Stimulated activated CD4-positive, alpha-beta T cell treated with anti-CD3 and anti-CD28 coated beads, Interleukin-1b, Interleukin-23, amount 100 ng/mL, for 24 hours (primary cell): ENCODE results near the gene DNAJC1.
"Not testable (repeated sequence)": the region's sequence is repeated elsewhere in the genome, so short reads cannot be mapped to it uniquely, and the experiment has no call there.

Source experiments
- DNase-seq, 4 experiments: peaks; one replicate each; pipeline ENCODE4 v3.0.0-alpha.2; 2020; ENCODE audit warnings: low read depth in 4 of 4, low spot score in 1 of 4

Gene DNAJC1

DNA sequence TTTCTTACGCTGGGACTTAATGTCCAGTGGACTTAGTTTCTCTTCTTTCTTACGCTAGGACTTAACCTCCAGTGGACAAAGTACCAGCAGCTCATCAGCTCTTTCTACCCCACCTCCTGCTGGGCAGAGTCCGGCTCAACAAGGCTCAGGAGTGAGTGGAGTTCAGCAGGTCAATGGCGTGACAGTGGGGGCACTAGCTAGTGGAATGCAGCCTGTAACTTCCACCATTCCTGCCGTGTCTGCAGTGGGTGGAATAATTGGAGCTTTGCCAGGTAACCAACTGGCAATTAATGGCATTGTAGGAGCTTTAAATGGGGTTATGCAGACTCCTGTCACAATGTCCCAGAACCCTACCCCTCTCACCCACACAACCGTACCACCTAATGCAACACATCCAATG, 269.8 kb downstream of the DNAJC1 start:
- DNase-seq, result no peak

DNA sequence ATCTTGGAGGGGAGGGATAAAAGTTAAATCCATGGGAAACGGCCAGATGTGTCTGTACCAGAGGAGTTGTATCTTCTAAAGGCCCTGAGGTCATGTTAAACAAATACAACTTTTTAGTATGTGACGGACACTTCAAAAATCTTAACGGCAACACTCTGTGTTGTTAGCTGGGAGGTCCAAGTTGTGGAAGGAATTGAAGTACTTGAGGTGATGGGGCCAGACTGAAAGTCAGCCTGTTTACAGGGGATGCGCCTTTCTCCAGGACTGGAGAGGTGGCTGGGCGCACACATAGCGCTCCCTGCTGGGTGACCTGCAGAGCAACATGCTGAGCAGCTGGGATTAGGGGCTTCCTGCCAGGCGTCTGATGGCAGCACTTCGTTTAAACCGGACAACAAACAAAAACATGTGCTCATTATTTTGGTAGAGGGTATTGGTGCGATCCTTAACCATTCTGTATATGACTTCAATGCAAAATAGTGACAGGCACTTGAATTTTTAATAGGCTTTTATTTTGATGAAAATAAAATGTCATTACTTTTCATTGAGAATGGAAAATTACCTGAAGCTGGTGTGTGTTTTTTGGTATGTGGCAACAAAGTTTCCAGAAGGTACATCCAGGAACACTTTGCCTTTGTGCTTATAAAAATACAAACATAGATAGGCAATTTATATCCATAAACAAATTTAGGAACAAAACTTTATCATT, 271.3 kb downstream of the DNAJC1 start:
- DNase-seq, result no peak

DNA sequence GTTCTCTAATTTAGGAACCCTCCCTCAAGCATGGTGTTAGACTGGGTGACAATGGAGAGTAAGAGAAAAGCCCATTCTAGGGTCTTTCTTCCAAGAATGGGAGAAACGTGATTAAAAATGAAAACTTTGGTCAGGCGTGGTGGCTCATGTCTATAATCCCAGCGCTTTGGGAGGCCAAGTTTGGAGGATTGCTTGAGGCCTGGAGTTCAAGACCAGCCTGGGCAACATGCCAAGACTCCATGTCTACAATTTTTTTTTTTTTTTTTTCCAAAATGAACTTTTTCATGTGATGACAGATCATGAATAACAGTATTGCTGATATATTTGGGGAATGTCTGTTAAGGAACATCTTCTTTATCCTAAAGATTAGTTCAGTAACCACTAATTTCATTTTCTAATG, 274.9 kb downstream of the DNAJC1 start:
- no peak for DNase-seq

DNA sequence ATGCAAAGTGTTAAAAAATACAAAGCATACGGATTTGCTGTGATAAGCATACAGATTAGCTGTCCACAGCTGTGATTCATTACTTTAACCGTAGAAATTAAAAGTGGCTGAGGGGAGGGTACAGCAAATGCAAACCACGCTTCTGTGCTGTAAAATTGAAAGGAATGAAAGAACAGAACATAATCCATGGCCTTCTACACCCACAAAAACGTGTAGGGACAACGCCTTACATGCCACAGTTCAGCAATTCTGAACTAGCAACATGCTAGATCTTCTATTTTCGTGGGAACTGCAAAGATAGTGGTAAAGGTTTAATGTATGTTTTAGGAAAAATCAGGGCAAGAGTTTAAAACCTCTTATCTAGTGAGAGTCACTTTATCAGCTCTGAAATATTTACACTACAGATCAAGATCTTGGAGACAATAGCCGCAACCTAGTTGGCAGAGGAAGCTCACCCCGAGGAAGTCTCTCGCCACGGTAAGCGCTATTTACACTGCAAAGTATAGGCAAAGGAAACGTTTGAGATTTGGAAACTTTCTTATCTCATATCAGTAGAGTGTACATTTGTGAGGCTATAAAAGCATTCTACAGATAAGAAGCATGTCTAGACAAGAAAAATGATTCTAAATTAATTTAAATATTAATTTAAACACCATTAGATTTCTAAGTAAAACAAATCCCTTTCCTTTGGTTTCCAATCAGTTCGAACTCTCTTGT, 275.9 kb downstream of the DNAJC1 start:
- no peak for DNase-seq

DNA sequence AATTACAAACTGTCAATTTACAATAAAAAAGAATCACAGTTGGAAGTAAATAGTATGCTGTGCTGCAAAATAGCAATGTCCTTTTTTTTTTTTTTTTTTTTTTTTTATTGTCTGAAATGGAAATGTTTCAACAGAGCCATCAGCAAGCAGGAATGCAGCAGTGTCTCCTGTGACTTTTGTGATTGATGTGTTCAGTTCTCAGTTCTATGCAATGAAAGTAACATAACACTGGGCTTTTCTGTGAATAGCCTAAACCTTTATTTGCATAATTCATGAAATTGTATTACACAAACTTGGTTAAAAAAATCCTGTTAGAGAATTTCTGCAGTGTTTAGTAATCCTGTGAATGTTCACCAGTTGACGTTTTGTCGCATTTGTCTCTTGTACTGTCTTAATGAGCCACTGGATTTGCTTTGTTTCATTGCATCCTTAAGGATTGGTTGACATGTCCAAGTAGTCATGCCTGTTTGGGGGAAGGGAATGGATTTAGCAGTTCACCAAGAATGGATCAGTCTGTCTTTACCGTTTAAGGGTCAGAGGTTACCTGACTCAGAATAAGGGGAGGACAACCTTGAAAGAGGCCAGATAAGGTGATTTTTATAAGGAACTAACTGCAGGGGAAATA, 276.8 kb downstream of the DNAJC1 start:
- DNase-seq, result no peak

DNA sequence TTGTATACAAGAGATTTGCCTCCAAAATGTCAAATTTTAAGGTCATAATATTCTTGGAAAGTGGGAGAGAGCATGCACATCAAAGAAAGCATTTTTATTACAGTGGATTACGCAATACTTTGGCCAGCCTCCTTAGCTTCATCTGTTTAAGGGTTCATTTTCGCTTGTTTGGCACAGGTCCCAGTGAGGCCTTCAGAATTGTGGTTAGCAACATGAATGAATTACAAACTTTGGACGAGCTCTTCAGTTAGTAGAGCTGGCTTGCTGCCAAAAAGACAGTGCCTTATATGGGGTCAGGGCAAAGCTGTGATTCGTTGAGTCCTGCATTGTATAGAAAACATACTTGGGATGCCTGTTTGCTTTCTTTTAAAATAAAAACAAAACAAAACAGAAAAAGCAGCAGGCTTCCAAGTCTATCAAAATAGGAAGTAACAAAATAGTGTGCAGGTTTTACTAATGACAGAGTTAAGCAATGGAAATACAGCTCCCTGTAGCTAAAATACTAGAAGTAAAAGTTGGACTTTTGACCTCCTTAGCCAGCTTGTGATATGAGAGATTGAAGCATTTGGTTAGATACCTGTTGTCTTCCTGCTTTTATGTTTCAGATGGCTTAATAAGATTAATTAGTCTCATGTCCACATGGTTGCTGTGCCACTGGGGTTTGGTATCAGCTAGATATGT, 278.7 kb downstream of the DNAJC1 start:
- peak in 1 of 4 experiments; percentile 22 for DNase-seq

DNA sequence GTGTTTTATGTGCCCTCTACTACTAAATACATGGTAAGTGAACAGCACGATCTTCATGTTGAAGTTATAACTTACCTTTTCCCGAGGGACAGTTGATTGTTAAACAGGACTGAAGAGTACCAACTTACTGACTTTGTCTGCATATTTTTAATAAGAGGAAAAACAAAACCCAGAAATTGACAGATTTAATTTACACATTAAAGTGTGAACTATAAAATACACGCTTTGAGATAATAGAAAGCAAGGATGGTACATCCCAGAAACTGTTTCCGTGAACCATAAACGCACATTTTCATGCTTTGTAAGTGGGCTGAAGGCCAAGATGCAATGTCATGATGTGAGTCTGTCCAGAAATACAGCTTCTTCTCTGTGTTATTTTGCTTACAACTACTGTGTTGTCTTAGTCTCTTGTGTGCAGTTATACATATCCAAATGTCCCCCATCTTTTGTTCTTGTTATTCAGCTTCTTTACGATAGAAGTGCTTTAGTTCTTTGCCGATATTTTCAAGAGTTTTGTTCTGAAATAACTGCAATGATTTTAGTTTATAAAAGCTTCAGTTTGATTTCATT, 279.4 kb downstream of the DNAJC1 start:
- DNase-seq, result no peak

DNA sequence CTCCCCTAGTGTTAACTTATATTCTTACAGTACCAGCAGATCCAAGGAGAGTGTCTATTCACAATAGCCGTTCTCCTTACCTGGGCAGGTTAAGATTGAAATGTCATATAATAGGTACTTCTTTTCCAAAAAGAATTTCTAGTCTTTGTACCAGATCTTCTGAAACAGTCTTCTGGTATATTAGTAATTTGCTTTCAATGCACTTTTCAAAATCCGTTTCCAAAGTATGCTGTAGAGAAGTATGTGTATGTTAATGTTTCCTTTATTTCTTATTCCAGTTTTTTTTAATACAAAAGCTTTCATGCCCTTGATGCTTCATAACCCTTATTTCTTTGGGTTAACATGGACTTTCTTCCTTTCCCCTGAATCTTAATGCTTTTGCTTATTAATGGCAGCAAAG, 281.3 kb downstream of the DNAJC1 start:
- no peak for DNase-seq

DNA sequence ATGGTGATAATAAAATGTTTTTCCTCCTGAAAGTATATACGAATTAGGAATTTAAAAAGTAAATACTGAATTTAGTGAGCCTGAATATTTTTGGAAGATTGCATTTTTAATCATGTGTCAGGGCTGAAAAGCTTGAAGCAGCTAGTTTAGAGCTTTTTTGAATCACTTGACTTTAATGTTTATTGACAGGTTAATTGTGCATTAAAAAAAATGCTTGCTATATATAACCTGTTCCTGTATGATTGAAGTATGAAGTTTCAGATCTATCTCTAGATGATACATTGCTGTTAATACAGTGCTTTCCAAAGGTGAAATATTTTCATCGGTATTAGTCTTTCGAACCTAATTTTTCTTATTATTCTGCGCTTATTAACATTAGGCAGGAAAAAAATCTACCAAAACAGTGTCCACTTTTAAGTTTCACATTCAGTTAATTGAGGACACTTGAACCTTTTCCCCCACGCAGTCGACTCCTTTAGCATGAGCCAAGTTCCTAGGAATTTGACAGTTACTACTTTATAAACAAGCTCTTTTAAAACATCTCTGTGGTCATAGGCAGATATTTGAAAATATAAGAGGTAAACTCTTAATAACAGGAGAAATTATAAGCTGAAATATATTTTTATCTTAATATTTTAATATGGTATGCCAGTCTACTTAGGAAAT, 282.4 kb downstream of the DNAJC1 start:
- no peak for DNase-seq

DNA sequence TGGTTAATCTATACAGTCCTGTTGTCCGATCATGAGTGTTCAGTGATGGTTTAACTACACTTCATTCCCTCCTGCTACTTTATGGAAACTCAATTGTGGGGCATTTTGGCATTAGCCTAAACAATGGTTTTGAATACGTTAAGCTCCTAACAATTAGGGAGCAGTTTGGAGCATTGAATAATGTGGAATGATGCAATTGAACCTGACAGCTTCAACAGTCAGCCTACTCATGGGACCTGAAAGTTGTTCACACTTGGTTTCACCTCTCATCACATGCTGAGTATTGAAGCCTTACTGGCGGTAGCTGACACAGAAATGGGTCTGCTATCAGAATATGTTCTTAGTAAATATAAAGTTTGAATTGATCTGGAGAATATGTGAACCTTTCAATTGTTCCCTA, 283.4 kb downstream of the DNAJC1 start:
- DNase-seq, result no peak

DNA sequence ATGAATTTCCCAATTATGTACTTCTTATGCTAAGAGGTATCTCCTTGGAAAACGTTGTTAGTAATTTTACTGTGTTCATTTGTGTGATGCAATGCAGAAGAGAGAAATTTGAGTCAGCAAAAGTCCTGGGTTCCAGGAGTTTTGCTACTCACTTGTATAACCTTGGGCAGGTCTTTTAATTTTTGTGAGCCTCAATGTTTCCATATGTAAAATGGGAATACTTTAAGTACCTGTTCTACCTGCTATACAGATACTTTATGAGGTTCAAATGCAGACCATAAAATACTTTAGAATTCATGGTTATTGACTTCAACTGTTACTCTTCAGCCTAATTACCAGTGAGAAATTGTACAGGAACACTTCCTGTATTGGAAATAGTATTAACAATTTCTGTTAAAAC, 284.0 kb downstream of the DNAJC1 start:
- DNase-seq, result no peak

DNA sequence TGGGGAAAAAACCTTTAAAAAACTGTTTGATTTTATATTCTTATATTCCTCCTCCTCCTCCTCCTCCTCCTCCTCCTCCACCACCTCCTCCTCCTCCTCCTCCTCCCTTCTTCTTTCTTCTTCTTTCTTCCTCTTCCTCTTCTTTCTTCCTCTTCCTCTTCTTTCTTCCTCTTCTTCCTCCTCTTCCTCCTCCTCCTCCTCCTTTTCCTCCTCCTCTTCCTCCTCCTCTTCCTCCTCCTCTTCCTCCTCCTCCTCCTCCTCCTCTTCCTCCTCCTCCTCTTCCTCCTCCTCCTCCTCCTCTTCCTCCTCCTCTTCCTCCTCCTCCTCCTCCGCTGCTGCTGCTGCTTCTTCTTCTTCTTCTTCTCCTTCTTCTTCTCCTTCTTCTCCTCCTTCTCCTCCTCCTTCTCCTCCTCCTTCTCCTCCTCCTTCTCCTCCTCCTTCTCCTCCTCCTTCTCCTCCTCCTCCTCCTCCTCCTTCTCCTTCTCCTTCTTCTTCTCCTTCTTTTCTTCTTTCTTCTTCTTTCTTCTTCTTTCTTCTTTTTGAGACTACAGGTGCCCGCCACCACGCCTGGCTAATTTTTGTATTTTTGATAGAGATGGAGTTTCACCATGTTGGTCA, 286.0 kb downstream of the DNAJC1 start:
- not testable (repeated sequence) for DNase-seq

DNA sequence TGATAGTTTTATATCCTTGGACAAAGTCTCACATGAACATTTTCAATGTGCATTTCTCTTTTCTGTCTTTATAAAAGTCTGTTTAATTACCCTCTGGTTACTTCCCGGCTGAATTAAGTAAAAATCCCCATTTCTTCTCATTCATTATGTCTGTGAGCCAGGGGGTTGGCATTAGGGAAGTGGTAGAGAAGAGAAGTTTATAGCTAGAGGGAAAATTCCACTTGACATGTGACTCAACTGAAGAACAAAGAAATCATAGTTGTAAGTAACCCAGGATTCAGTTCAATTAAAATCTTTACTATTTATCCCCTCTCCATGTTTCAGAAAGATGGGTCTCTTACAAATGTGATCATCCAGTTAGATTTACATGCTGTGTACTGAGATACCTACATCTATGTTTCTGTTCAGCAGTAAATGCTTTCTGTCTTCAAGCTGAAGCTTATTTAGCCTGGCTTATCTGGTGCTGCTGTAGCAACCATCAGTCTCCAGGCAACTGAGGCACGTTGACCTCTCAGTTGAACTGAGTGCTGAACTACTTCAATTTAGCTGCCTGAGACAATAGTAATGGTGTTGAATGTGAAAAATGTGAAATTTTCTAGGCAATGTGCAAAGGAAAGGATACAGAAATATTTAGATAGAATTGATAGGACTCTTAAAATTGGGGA, 287.9 kb downstream of the DNAJC1 start:
- DNase-seq, result no peak

DNA sequence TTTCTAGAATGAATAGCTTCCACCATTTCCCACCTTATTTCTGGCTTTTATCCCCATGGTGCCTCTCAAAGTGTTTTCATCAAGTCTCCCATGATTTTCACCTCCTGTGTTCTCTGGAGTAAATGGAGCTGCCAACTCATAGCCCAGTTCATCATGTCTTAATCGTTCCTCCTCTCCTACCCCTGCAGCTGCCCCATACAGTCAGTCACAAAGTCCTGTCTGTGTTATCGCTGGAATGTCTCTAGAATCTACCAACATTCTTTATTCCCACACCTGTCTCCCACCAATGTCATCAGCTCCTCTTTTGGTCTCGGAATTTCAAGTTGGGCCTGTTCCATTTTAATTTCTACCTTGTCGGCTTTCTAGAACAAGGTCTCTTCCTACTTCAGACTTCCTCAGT, 290.6 kb downstream of the DNAJC1 start:
- DNase-seq, result no peak

DNA sequence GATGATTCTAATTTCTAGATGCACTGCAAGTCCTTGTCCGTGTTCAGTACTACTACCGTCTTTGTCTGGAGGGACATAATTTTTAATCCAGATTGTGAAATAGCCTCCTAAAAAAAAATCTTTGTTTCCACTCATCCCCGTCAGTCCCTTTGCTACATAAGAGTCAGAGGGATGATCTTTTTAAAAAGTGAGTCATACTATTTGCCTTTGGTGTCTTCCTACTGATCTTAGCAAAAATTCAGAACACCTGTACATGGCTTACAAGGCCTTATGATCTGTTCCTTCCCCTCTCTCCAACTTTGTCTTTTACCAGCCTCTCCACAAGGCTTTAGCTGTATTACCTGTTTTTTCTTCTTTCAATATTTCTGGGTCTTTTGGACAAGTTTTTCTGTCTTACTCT, 296.0 kb downstream of the DNAJC1 start:
- DNase-seq, result no peak
